ENCODE data around the gene GALNTL6. TPM values are rescaled to one million over a fixed set of nuclear protein-coding genes. Genes with fewer than 3 reads are reported as not detected.

Gene GALNTL6
- total RNA-seq, 1 experiment from 2014 or later = not detected

- H3K4me1 ChIP-seq (ENCODE audit: control insufficient read depth in 1 of 2, insufficient read depth in 2 of 2, low read length in 2 of 2) = no peaks in the 10 kb centered on the region
- no peaks in the 10 kb centered on the region for H3K79me2 ChIP-seq (ENCODE audit: insufficient read depth, low read length)
- no peak overlapping the region for H3K9ac ChIP-seq (ENCODE audit: low read length)
- no peak overlapping the region for H2AFZ ChIP-seq (ENCODE audit: low read depth, low read length, poor library complexity, severe bottlenecking)
- H3K9me3 ChIP-seq (ENCODE audit: control insufficient read depth in 1 of 2, insufficient read depth in 1 of 2, low read depth in 1 of 2, low read length in 2 of 2) = no peaks in the 10 kb centered on the region
- TF ChIP-seq CTCF (IDR thresholded peaks at IDR 0.05 in 2 of 3, conservative IDR thresholded peaks at IDR 0.05 in 1 of 3; ENCODE audit: borderline replicate concordance in 1 of 3, insufficient read depth in 1 of 3, low read depth in 2 of 3, low read length in 2 of 3) (no peak), SP1 (IDR thresholded peaks at IDR 0.05; ENCODE audit: low read depth) (no peak), EGR1 (IDR thresholded peaks at IDR 0.05; ENCODE audit: low read depth) (no peak), EZH2 (IDR thresholded peaks at IDR 0.05) (no peak), ELF1 (IDR thresholded peaks at IDR 0.05; ENCODE audit: borderline replicate concordance, low read depth) (no peak)
- no peaks in the 10 kb centered on the region for H3K36me3 ChIP-seq (ENCODE audit: control insufficient read depth in 1 of 2, insufficient read depth in 2 of 2, low read length in 2 of 2)
- ChIA-PET POLR2A (no interaction called here), RAD21 (ENCODE audit: low non-redundant PET in 1 of 2, low total read pairs in 2 of 2, uncharacterized antibody in 2 of 2, unreplicated experiment in 2 of 2) (interaction anchor here in 1 of 2 experiments (0.7 kb wide), 1 partner anchor 509 kb away, joined by 3 read pairs; no protein-coding TSS in a partner anchor), CTCF (no interaction called here)
- intact Hi-C loops (cut with micrococcal nuclease) = no loop called here
- H3K4me3 ChIP-seq (replicated peaks in 1 of 2; ENCODE audit: low read depth in 1 of 2, low read length in 2 of 2) = no peak overlapping the region
- DNase-seq (ENCODE audit: low read depth, low spot score) (no peak), ATAC-seq (no peak)
- BruUV-seq (replicated peaks) = no TSS peak
- H3K27me3 ChIP-seq (ENCODE audit: insufficient read depth, low read length) = no peaks in the 10 kb centered on the region
- H3K9me2 ChIP-seq (ENCODE audit: insufficient read depth) = no peaks in the 10 kb centered on the region
- no peaks in the 10 kb centered on the region for H4K20me1 ChIP-seq (ENCODE audit: insufficient read depth)
- H3K27ac ChIP-seq (ENCODE audit: low read depth, low read length) = no peak overlapping the region
- H3K4me2 ChIP-seq (ENCODE audit: low read length) = no peak overlapping the region
These were observed 1132.4 kb downstream of the GALNTL6 start for GRCh38 chr4:172945611-172946010.

GRCh38 chr4:172946503-172946902 lies 1133.3 kb downstream of the GALNTL6 start:
- RAD21 ChIA-PET (ENCODE audit: low non-redundant PET in 1 of 2, low total read pairs in 2 of 2, uncharacterized antibody in 2 of 2, unreplicated experiment in 2 of 2) = no interaction called here
- Histone ChIP-seq H3K4me2 (ENCODE audit: low read length) (no peak overlapping the region), H3K9me3 (ENCODE audit: control insufficient read depth in 1 of 2, insufficient read depth in 1 of 2, low read depth in 1 of 2, low read length in 2 of 2) (no peaks in the 10 kb centered on the region), H3K9me2 (ENCODE audit: insufficient read depth) (no peaks in the 10 kb centered on the region), H3K27me3 (ENCODE audit: insufficient read depth, low read length) (no peaks in the 10 kb centered on the region), H3K4me3 (replicated peaks in 1 of 2; ENCODE audit: low read depth in 1 of 2, low read length in 2 of 2) (no peak overlapping the region), H3K4me1 (ENCODE audit: control insufficient read depth in 1 of 2, insufficient read depth in 2 of 2, low read length in 2 of 2) (no peaks in the 10 kb centered on the region), H3K9ac (ENCODE audit: low read length) (no peak overlapping the region), H2AFZ (ENCODE audit: low read depth, low read length, poor library complexity, severe bottlenecking) (no peak overlapping the region), H3K27ac (ENCODE audit: low read depth, low read length) (no peak overlapping the region), H3K36me3 (ENCODE audit: control insufficient read depth in 1 of 2, insufficient read depth in 2 of 2, low read length in 2 of 2) (no peaks in the 10 kb centered on the region), H3K79me2 (ENCODE audit: insufficient read depth, low read length) (no peaks in the 10 kb centered on the region), H4K20me1 (ENCODE audit: insufficient read depth) (no peaks in the 10 kb centered on the region)
- CTCF ChIA-PET = no interaction called here
- POLR2A ChIA-PET = no interaction called here
- ATAC-seq (no peak), DNase-seq (ENCODE audit: low read depth, low spot score) (no peak)
- intact Hi-C loops (cut with micrococcal nuclease) = no loop called here
- no TSS peak for BruUV-seq (replicated peaks)
- TF ChIP-seq SIN3A (IDR thresholded peaks at IDR 0.05; ENCODE audit: low read depth) (no peak), JUND (IDR thresholded peaks at IDR 0.05) (no peak), TCF7L2 (IDR thresholded peaks at IDR 0.05; ENCODE audit: borderline replicate concordance, extremely low read depth, insufficient read depth, insufficient read length) (no peak), MAX (IDR thresholded peaks at IDR 0.05) (no peak), CBX3 (IDR thresholded peaks at IDR 0.05; ENCODE audit: low read depth) (no peak), POLR2A (IDR thresholded peaks at IDR 0.05; ENCODE audit: borderline replicate concordance, extremely low read depth, insufficient read depth, insufficient read length) (no peak), CEBPB (IDR thresholded peaks at IDR 0.05; ENCODE audit: low read depth) (no peak), ZNF274 (IDR thresholded peaks at IDR 0.05; ENCODE audit: low read depth, low read length) (no peak), ZBTB33 (IDR thresholded peaks at IDR 0.05; ENCODE audit: extremely low read depth, insufficient replicate concordance, low read length) (no peak), ATF3 (IDR thresholded peaks at IDR 0.05) (no peak), EZH2 (IDR thresholded peaks at IDR 0.05) (no peak), RAD21 (IDR thresholded peaks at IDR 0.05; ENCODE audit: low read depth) (no peak), ZFX (IDR thresholded peaks at IDR 0.05) (no peak), POLR2AphosphoS5 (IDR thresholded peaks at IDR 0.05; ENCODE audit: low read depth, low read length) (no peak), SRF (IDR thresholded peaks at IDR 0.05; ENCODE audit: low read depth) (no peak)
